HCT116 (cell line): ENCODE measurements around the gene CCDC70. TPM values are rescaled to one million over a fixed set of nuclear protein-coding genes. Genes with fewer than 3 reads are reported as not detected.

ENCODE experiments used
- ATAC-seq: fragments of 200-7000 bp; cut with Tn5 transposase; 2 replicates; pipeline ENCODE4 v1.9.1; 2020; ENCODE audit warnings: mild to moderate bottlenecking, moderate library complexity
- Bru-seq: library from RNA; stranded (reverse); fragments of 400-500 nt; gene quantifications from one replicate; lab custom pipeline; 2021; lab: Mats Ljungman, UMichigan
- BruChase-seq, 2 experiments: library from RNA; stranded (reverse); fragments of 400-500 nt; gene quantifications; one replicate each; lab custom pipeline; 2021; lab: Mats Ljungman, UMichigan
- BruUV-seq: library from RNA; stranded (reverse); fragments of 400-500 nt; replicated peaks from 2 replicates; lab custom pipeline; 2021; lab: Mats Ljungman, UMichigan
- CTCF ChIA-PET: fragments of 300-600 bp; sonication (Branson Sonifier 250); formaldehyde crosslinking; loops from one replicate; lab custom pipeline; 2021; ENCODE audit warnings: antibody characterized with exemption; lab: Charles Lee
- POLR2A ChIA-PET: fragments of 300-600, 350-600 bp; sonication (Branson Sonifier 250); formaldehyde crosslinking; loops from one replicate; lab custom pipeline; 2021; ENCODE audit warnings: antibody characterized with exemption; lab: Charles Lee
- RAD21 ChIA-PET, 2 experiments: fragments of 300-600 bp; sonication (Branson Sonifier 250); formaldehyde crosslinking; loops; one replicate each; lab custom pipeline; 2023; ENCODE audit warnings: low total read pairs in 2 of 2; ENCODE audit not compliant: uncharacterized antibody in 2 of 2, unreplicated experiment in 2 of 2, low non-redundant PET in 1 of 2; lab: Charles Lee
- DNase-seq: peaks from one replicate; pipeline ENCODE4 v3.0.0-alpha.2; 2010; ENCODE audit warnings: low read depth, low spot score
- H2AFZ ChIP-seq: fragments of 200-600 bp; shearing (Covaris generic), sonication (generic); 2 replicates; pipeline ENCODE4 v1.6.1; 2017; ENCODE audit warnings: low read depth, mixed run types, mixed read lengths, antibody characterized with exemption, low read length; ENCODE audit not compliant: poor library complexity, severe bottlenecking
- H3K27ac ChIP-seq: 2 replicates; pipeline ENCODE4 v1.5.1; 2012; ENCODE audit warnings: low read depth, low read length
- H3K27me3 ChIP-seq: fragments of 200-600 bp; sonication (generic); 2 replicates; pipeline ENCODE4 v1.6.1; 2016; ENCODE audit warnings: mixed run types, low read length, mixed read lengths; ENCODE audit not compliant: insufficient read depth
- H3K36me3 ChIP-seq, 2 experiments: fragments of 200-500 bp in 1 of 2; fragments of 200-600 bp in 1 of 2; sonication (Bioruptor generic) in 1 of 2; sonication (generic) in 1 of 2; 2 replicates each; pipeline versions ENCODE4 v1.5.1 to v1.6.1; 2014 to 2016; ENCODE audit warnings: low read length in 2 of 2, inconsistent platforms in 1 of 2, mixed read lengths in 1 of 2, mixed run types in 1 of 2; ENCODE audit not compliant: insufficient read depth in 2 of 2, control insufficient read depth in 1 of 2
- H3K4me1 ChIP-seq, 2 experiments: fragments of 200-600 bp in 1 of 2; sonication (generic) in 1 of 2; 2 replicates each; pipeline versions ENCODE4 v1.5.1 to v1.6.1; 2012 to 2017; ENCODE audit warnings: low read length in 2 of 2, inconsistent platforms in 1 of 2, mild to moderate bottlenecking in 1 of 2, mixed read lengths in 1 of 2, mixed run types in 1 of 2, moderate library complexity in 1 of 2; ENCODE audit not compliant: insufficient read depth in 2 of 2, control insufficient read depth in 1 of 2
- H3K4me2 ChIP-seq: fragments of 200-600 bp; sonication (generic); 2 replicates; pipeline ENCODE4 v1.6.1; 2017; ENCODE audit warnings: mixed run types, low read length, mixed read lengths
- H3K4me3 ChIP-seq, 2 experiments: fragments of 200-600 bp in 1 of 2; sonication (generic) in 1 of 2; replicated peaks in 1 of 2; 2 replicates each; pipeline ENCODE4 v1.5.1; 2011 to 2016; ENCODE audit warnings: low read length in 2 of 2, control low read depth in 1 of 2, low read depth in 1 of 2, mild to moderate bottlenecking in 1 of 2, mixed read lengths in 1 of 2, mixed run types in 1 of 2
- H3K79me2 ChIP-seq: fragments of 200-600 bp; sonication (generic); 2 replicates; pipeline ENCODE4 v1.6.1; 2017; ENCODE audit warnings: mild to moderate bottlenecking, mixed run types, low read length, moderate library complexity, mixed read lengths; ENCODE audit not compliant: insufficient read depth
- H3K9ac ChIP-seq: fragments of 200-600 bp; sonication (generic); 2 replicates; pipeline ENCODE4 v1.6.1; 2016; ENCODE audit warnings: low read length, mixed read lengths
- H3K9me2 ChIP-seq: fragments of 200-600 bp; sonication (generic), shearing (Covaris generic); 2 replicates; pipeline ENCODE4 v1.6.1; 2017; ENCODE audit warnings: mixed run types, mild to moderate bottlenecking, moderate library complexity; ENCODE audit not compliant: insufficient read depth
- H3K9me3 ChIP-seq, 2 experiments: fragments of 200-500 bp in 1 of 2; fragments of 200-600 bp in 1 of 2; sonication (Bioruptor generic) in 1 of 2; sonication (generic) in 1 of 2; 2 replicates each; pipeline ENCODE4 v1.6.1; 2014 to 2017; ENCODE audit warnings: low read length in 2 of 2, mixed read lengths in 2 of 2, inconsistent platforms in 1 of 2, low read depth in 1 of 2, mild to moderate bottlenecking in 1 of 2, mixed run types in 1 of 2, moderate library complexity in 1 of 2; ENCODE audit not compliant: control insufficient read depth in 1 of 2, insufficient read depth in 1 of 2
- H4K20me1 ChIP-seq: fragments of 200-600 bp; sonication (generic), shearing (Covaris generic); 2 replicates; pipeline ENCODE4 v1.6.1; 2017; ENCODE audit warnings: mixed run types, mild to moderate bottlenecking, moderate library complexity; ENCODE audit not compliant: insufficient read depth
- CBX3 ChIP-seq: IDR thresholded peaks from 2 replicates; pipeline ENCODE4 v1.6.1; 2012; ENCODE audit warnings: low read depth
- CEBPB ChIP-seq: IDR thresholded peaks from 2 replicates; pipeline ENCODE4 v1.6.1; 2012; ENCODE audit warnings: low read depth
- CTCF ChIP-seq, 3 experiments: fragments of 200-600 bp in 1 of 3; sonication (generic) in 1 of 3; IDR thresholded peaks in 2 of 3; conservative IDR thresholded peaks in 1 of 3; 2 replicates each; pipeline ENCODE4 v1.5.1; 2012 to 2017; ENCODE audit warnings: low read depth in 2 of 3, low read length in 2 of 3, antibody characterized with exemption in 1 of 3, borderline replicate concordance in 1 of 3, control low read depth in 1 of 3, mild to moderate bottlenecking in 1 of 3, mixed read lengths in 1 of 3, mixed run types in 1 of 3, moderate library complexity in 1 of 3; ENCODE audit not compliant: insufficient read depth in 1 of 3
- EGR1 ChIP-seq: IDR thresholded peaks from 2 replicates; pipeline ENCODE4 v1.6.1; 2012; ENCODE audit warnings: low read depth
- EZH2phosphoT487 ChIP-seq: fragments of 200-600 bp; IDR thresholded peaks from 2 replicates; pipeline ENCODE4 v1.6.1; 2018; ENCODE audit warnings: antibody characterized with exemption, borderline replicate concordance
- FOSL1 ChIP-seq: IDR thresholded peaks from 2 replicates; pipeline ENCODE4 v1.6.1; 2012; ENCODE audit warnings: low read depth
- JUND ChIP-seq: IDR thresholded peaks from 2 replicates; pipeline ENCODE4 v1.6.1; 2012
- MAX ChIP-seq: IDR thresholded peaks from 2 replicates; pipeline ENCODE4 v1.6.1; 2012
- POLR2A ChIP-seq: IDR thresholded peaks from 2 replicates; pipeline ENCODE4 v1.7.0; 2011; ENCODE audit warnings: borderline replicate concordance; ENCODE audit not compliant: insufficient read depth, insufficient read length; ENCODE audit errors: extremely low read depth
- REST ChIP-seq: IDR thresholded peaks from 2 replicates; pipeline ENCODE4 v1.6.1; 2012; ENCODE audit warnings: low read depth
- SP1 ChIP-seq: IDR thresholded peaks from 2 replicates; pipeline ENCODE4 v1.6.1; 2012; ENCODE audit warnings: low read depth
- TCF7L2 ChIP-seq: IDR thresholded peaks from 2 replicates; pipeline ENCODE4 v1.7.0; 2011; ENCODE audit warnings: borderline replicate concordance, inconsistent platforms; ENCODE audit not compliant: insufficient read depth, insufficient read length; ENCODE audit errors: extremely low read depth
- ZFX ChIP-seq: fragments of 450-650 bp; IDR thresholded peaks from 2 replicates; pipeline ENCODE4 v1.6.1; 2017
- intact Hi-C: fragments of 100-400 bp; cut with micrococcal nuclease; formaldehyde crosslinking; loops from 2 replicates; pipeline ENCODE4 v1.10.0; 2022
- long read RNA-seq: library from polyadenylated mRNA; unstranded; transcript quantifications from one replicate; pipeline ENCODE4 v2.0.0, GENCODE V29; 2021; ENCODE audit not compliant: unreplicated experiment
- polyA plus RNA-seq: library from polyadenylated mRNA; unstranded; fragments of >200 nt; gene quantifications from 2 replicates; pipeline ENCODE4 v1.2.1, GENCODE V29; 2012; ENCODE audit warnings: missing spikeins
- total RNA-seq: library from RNA; stranded (reverse); gene quantifications from one replicate; pipeline ENCODE4 v1.2.1, GENCODE V29; 2021; ENCODE audit not compliant: unreplicated experiment

Gene CCDC70
- total RNA-seq (not detected), Bru-seq, nascent RNA (not detected), BruChase-seq, experiment 1, labeled RNA remaining after a 6-hour chase (not detected), BruChase-seq, experiment 2, labeled RNA remaining after a 2-hour chase (not detected)
- 0.05 TPM in 1 of 2 replicates, not detected in the other for polyA plus RNA-seq
- long read RNA-seq: 0 reads

GRCh38 chr13:51861723-51862300 lies at the start of gene CCDC70:
TSS of gene CCDC70 (plus strand) at chr13:51861969. CDS start at chr13:51865412, 3,443 bp downstream.
- H3K27ac ChIP-seq: no peak within 1 kb of the TSS
- H3K4me3 ChIP-seq: no peak within 1 kb of the TSS
- no peaks in the 10 kb centered on the region for H3K9me3 ChIP-seq
- TF ChIP-seq FOSL1: peak; percentile 14; the same call in 1 of the 2 replicates
- TF ChIP-seq CBX3: no peak
- TF ChIP-seq EGR1: no peak
- no peak for TF ChIP-seq POLR2A
- no peak for TF ChIP-seq TCF7L2
- TF ChIP-seq ZFX: no peak
- TF ChIP-seq JUND: no peak
- BruUV-seq: no TSS peak
- POLR2A ChIA-PET: no interaction called here
- DNase-seq (no peak), ATAC-seq (no peak)
- no peaks in the 10 kb centered on the region for H3K27me3 ChIP-seq
- peaks cover 0 to 7% of the 10 kb centered on the region in 2 experiments; a peak in 2 of 4 replicates for H3K4me1 ChIP-seq
- no peaks in the 10 kb centered on the region for H3K79me2 ChIP-seq
- intact Hi-C loops: no loop called here
- H3K9me2 ChIP-seq: no peaks in the 10 kb centered on the region
- H3K36me3 ChIP-seq: no peaks in the 10 kb centered on the region
- H4K20me1 ChIP-seq: no peaks in the 10 kb centered on the region
- no peak within 1 kb of the TSS for H2AFZ ChIP-seq
- RAD21 ChIA-PET: no interaction called here
- H3K4me2 ChIP-seq: no peak within 1 kb of the TSS
- no peak within 1 kb of the TSS for H3K9ac ChIP-seq
- CTCF ChIA-PET: no interaction called here

GRCh38 chr13:51814071-51814470 lies 47.7 kb upstream of the CCDC70 start:
- POLR2A ChIA-PET: no interaction called here
- ATAC-seq (no peak), DNase-seq (no peak)
- Histone ChIP-seq H3K36me3 (no peaks in the 10 kb centered on the region), H3K79me2 (no peaks in the 10 kb centered on the region), H3K27ac (no peak overlapping the region), H2AFZ (no peak overlapping the region), H3K27me3 (no peaks in the 10 kb centered on the region), H3K4me3 (no peak overlapping the region), H3K9me3 (no peaks in the 10 kb centered on the region), H3K9ac (no peak overlapping the region), H4K20me1 (no peaks in the 10 kb centered on the region), H3K4me2 (no peak overlapping the region), H3K9me2 (no peaks in the 10 kb centered on the region), H3K4me1 (peaks cover 0 to 31% of the 10 kb centered on the region in 2 experiments; a peak in 3 of 4 replicates)
- RAD21 ChIA-PET: no interaction called here
- no TSS peak for BruUV-seq
- intact Hi-C loops: no loop called here
- CTCF ChIA-PET: interaction anchor here (0.6 to 2.7 kb wide), 3 partner anchors 13 to 390 kb away, joined by 3 to 22 read pairs (median 3); partner anchors contain the start of gene NEK5
- TF ChIP-seq TCF7L2: no peak
- no peak for TF ChIP-seq EZH2phosphoT487
- no peak for TF ChIP-seq CEBPB
- no peak for TF ChIP-seq CBX3
- no peak for TF ChIP-seq ZFX
- TF ChIP-seq FOSL1: no peak
- no peak for TF ChIP-seq CTCF (IDR thresholded peaks at IDR 0.05 in 2 of 3, conservative IDR thresholded peaks at IDR 0.05 in 1 of 3; ENCODE audit: borderline replicate concordance in 1 of 3, insufficient read depth in 1 of 3, low read depth in 2 of 3, low read length in 2 of 3)
- no peak for TF ChIP-seq REST
- TF ChIP-seq POLR2A: no peak
- TF ChIP-seq MAX: no peak
- no peak for TF ChIP-seq SP1
